ENCODE data around the gene SPARC. TPM values are rescaled to one million over a fixed set of nuclear protein-coding genes. Genes with fewer than 3 reads are reported as not detected.

SPARC gene
- total RNA-seq, 1 experiment from 2014 or later: 320 TPM

DNA sequence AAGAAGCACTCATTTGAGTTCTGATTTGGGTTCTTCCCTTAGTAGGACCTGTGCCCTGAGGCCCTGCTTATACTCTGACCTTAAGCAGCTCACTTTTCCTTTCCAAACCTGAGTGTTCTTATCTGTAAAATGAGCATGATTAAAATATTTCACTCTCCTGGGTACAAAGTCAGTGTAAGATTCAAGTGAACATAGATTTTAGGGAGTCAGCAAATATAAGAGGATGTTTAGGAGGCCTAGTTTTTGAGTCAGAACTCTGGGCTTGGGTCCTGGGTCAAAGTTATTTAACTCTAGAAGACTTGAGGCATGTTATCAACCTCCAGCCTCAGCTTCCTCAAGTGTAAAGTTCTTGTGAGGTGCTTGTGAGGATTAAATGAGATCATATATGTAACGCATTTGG, 8.7 kb upstream of the SPARC start:
- no peaks in the 10 kb centered on the region for H3K79me2 ChIP-seq (ENCODE audit: insufficient read depth, low read length)
- H3K18ac ChIP-seq (ENCODE audit: insufficient read length, low read depth, low read length): no peak overlapping the region
- peaks cover 7% of the 10 kb centered on the region; the same call in 1 of the 2 replicates for H3K4me1 ChIP-seq (ENCODE audit: insufficient read depth, low read length)
- H3K4ac ChIP-seq (ENCODE audit: low read depth, low read length): no peak overlapping the region
- no peak overlapping the region for H3K14ac ChIP-seq (ENCODE audit: insufficient read depth, low read length)
- no peaks in the 10 kb centered on the region for H3K79me1 ChIP-seq (ENCODE audit: insufficient read depth, low read depth, low read length, poor library complexity, severe bottlenecking)
- H3K9ac ChIP-seq (ENCODE audit: extremely low read depth, insufficient read length, low read length): no peak overlapping the region
- no peak overlapping the region for H3K56ac ChIP-seq (ENCODE audit: insufficient read length, low read depth, low read length)
- Mint-ChIP-seq H3K36me3 (ENCODE audit: insufficient read depth in 1 of 3, low read depth in 3 of 3) (no peaks in the 10 kb centered on the region), H3K9me3 (no peaks in the 10 kb centered on the region), H3K4me3 (no peak overlapping the region), H3K27ac (no peak overlapping the region), H3K4me1 (peaks cover 23 to 31% of the 10 kb centered on the region in 2 experiments), H3K27me3 (ENCODE audit: low read depth) (peaks cover 5% of the 10 kb centered on the region)
- no peak overlapping the region for H3K23ac ChIP-seq (ENCODE audit: insufficient read length, low read depth, low read length)
- no peak overlapping the region for H2BK15ac ChIP-seq (ENCODE audit: low read depth, low read length)
- no peak overlapping the region for H3K27ac ChIP-seq (ENCODE audit: insufficient read length, low read depth, low read length)
- no peak overlapping the region for H2BK5ac ChIP-seq (ENCODE audit: insufficient read length, low read length)
- no peak overlapping the region for H2BK20ac ChIP-seq (ENCODE audit: low read depth, low read length, poor library complexity, severe bottlenecking)
- no peak overlapping the region for H2BK12ac ChIP-seq (ENCODE audit: insufficient read length, low read depth, low read length)
- no peak for TF ChIP-seq CTCF (conservative IDR thresholded peaks at IDR 0.05)
- no peak overlapping the region for H4K8ac ChIP-seq (replicated peaks; ENCODE audit: insufficient read length, low read depth, low read length)
- WGBS (ENCODE audit: extremely low coverage, insufficient read length, low lambda C conversion rate): no CpG with 5 or more reads among the region's 1 CpG
- no peak overlapping the region for H3T11ph ChIP-seq (ENCODE audit: low read length)
- no peak overlapping the region for H3K4me2 ChIP-seq (ENCODE audit: insufficient read depth, insufficient read length, low read length)
- H4K91ac ChIP-seq (ENCODE audit: insufficient read length, low read depth, low read length): no peak overlapping the region
- H3K27me3 ChIP-seq (ENCODE audit: insufficient read depth, low read length): no peaks in the 10 kb centered on the region
- H2AFZ ChIP-seq (ENCODE audit: low read length): no peak overlapping the region
- H3K23me2 ChIP-seq (ENCODE audit: insufficient read length, low read depth, low read length, poor library complexity, severe bottlenecking): no peaks in the 10 kb centered on the region
- DNase-seq: no peak
- H2AK5ac ChIP-seq (ENCODE audit: insufficient read length, low read length): no peak overlapping the region
- H4K20me1 ChIP-seq (ENCODE audit: control insufficient read depth, insufficient read depth, insufficient read length): no peaks in the 10 kb centered on the region
- no peak overlapping the region for H2BK120ac ChIP-seq (ENCODE audit: low read depth, low read length, poor library complexity, severe bottlenecking)
- no peak overlapping the region for H4K5ac ChIP-seq (ENCODE audit: insufficient read length, low read depth, low read length)
- no peaks in the 10 kb centered on the region for H3K9me3 ChIP-seq (ENCODE audit: control insufficient read depth, low read depth, low read length)

Measured in H9 (cell line).